NCI-H748 treated with DMSO at 0.1 percent for 48 hours (cell line): Measurements from ENCODE around the gene KL.

Experiments
- DNase-seq: peaks from one replicate; lab custom pipeline; 2025; lab: John Stamatoyannopoulos, UW

Gene KL

DNA sequence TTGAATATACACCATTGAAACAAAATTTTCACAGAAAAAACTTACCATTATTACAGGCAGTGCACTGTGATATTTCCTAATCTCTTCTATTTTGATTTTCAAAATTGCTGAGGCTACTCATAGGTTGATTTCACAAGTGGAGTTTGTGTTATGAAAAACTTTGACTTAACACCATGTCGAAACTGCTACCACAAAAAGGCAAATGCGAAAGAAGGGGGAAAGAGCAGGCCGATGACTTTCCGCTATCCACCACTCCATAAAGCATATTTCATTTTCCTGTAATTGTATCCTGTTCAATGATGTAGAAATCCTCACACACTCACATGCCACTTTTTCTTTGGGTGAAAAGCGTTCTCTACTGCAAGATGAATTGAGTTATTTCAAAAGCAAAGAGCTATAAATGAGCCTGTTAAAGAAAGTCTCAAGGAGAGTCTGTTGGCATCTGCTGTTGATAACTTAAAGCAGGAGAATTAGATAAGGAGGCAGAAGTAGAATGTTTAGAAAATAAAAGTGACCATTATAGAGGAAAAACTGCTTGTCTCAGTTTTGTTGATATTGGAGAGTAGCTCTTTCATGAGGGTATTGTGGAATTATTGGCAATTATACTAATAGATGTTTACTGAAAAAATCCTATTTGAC, 18.8 kb downstream of the KL start:
- DNase-seq = no peak

DNA sequence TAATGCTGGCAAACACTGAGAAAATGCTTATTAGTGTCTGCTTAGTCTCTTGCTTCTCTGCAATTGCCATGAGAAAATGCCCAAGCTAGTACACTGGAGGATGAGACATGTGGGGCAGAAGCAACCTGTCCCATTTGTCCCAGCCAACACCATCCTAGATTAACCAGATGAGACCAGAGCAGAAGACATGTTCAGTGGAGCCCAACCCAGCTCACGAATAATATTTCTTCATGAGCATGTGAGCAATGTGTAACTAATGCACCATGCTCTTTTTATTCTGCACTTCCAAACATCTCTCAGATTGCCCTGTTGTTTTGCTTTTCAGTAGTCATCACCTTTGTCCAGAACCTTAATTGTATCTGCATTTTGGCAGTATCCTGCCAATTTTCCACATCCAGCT, 21.4 kb downstream of the KL start:
- no peak for DNase-seq

DNA sequence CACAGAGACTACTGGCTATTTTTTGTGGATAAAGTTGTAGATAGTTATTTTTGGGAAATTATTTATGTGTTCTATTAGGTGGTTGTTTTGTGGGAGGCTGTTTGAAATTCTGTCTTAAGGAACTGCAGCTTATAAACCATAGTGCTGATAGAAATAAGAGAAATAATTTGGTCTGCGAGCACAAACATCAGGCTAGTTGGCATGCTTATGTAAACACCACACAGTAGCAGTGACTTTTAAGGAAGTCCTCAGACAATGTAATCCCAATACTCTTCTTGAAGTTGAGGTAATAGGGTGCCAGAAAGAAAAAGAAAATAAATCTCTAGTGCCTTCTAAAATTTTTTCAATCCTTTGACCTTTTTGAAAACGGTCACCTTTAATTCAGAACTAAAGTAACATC, 23.9 kb downstream of the KL start:
- no peak for DNase-seq

DNA sequence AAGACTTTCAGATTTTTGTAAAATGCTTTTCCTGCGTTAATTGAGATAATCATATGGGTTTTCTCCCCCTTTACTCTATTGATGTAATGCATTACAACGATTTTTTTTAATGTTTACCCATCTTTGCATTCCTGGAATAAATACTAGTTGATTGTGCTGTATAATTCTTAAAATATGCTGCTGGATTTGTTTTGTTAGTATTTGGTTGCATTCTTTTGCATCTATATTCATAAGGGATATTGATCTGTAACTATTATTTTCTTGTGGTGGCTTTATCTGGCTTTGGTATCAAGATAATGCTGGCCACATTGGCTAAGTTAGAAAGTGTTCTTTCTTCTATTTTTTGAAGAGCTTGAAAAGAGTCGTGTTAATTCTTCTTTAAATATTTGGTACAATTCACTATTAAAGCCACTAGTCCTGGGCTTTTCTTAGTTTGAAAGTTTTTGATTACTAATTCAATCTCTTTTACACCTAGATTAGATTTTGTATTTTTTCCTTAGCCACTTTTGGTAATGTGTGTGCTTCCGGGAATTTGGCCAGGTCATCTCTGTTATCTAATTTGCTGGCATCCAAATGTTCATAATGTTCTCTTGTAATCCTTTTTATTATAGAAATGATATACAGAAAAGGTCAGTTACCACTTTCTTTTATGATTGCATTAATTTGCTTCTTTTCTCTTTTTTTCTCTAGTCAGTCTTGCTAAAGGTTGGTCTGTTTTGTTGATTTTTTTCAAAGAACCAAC, 29.8 kb downstream of the KL start:
- no peak for DNase-seq

DNA sequence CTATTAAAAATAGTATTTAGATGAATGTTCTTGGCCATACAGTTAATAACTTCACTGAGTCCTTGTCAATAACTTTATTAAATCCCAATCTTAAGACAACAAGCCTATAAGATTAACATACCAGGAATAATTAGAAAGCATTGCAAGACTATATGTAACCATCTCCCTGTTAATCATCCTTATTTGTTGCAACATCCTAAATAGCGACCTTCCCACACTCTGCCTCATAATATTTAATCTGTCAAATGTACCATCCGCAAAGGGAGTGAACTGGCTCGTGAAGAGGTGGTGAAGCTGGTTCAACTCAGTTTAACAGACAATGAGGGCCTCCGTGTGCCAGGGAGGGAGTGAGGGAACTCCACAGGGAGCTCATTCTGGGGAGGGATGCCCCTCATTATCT, 33.9 kb downstream of the KL start:
- no peak for DNase-seq

DNA sequence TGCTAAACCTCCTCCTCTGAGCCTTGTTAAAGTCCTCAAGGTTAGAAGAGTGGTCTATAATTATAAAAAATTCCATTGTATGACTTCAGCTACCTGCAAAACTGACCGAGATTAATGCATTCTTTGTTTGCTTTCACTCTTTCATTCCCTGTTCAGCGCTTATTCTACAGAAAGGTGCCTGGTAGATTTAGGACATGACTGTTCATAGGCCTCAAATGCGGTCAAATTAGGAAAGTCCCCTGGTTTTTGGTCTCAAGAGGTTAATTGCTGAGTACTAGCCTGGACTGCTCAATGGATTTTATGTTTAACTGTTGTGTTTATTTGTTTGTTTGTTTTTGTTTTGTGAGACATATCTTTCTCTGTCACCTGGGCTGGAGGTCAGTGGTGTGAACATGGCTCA, 35.4 kb downstream of the KL start:
- DNase-seq = no peak

DNA sequence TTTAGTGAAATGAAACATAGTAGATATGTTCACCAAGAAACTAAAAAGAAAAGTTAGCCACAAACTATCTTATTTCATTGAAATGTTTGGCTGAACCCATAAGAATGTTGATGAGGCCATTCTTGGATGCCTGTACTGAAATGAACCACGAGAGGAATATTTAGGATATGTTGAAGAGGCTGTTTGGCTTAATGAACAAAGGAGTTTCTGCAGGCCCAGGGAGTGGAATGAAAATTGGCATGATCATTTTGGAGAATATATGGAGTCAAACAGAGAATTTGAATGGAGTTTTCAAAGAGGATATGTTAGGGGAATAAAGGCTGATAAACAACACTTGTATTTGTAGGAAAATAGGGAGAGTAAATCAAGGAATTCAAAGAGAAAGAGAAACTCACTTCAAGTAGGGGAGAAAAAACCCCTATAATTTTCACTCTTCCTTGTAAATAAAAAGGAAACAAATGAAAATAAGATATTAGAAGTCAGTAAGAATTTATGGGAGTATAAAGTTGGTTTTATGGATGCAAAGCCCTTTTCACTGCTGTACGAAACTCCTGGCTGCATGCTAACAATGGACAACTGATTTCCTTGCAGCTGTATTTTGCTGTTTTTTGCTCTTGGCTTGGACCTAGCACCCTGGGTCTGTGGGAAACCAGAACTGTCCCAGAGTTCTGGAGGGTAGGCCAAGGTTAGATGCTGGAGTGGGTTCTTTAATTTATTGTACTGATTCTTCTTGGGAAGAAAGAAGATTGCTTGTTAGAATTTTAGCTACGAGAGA, 36.5 kb downstream of the KL start:
- no peak for DNase-seq

DNA sequence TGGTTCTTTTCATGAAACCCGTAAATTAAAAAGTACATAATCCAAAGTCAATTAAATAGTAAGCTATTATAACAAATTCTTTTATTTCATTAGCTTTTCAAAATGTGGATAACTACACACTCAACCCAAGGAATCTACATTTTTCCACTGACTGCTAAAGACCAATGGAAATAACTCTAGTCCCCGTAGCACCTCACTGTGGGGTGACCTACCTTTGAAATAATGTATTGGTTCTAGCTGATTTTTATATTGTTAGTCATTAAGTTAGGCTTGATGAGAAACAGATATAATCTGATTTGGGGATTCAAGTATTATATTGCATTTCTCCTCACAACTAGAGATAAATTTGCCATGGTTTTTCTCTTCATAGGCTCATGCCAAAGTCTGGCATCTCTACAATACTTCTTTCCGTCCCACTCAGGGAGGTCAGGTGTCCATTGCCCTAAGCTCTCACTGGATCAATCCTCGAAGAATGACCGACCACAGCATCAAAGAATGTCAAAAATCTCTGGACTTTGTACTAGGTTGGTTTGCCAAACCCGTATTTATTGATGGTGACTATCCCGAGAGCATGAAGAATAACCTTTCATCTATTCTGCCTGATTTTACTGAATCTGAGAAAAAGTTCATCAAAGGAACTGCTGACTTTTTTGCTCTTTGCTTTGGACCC, 37.3 kb downstream of the KL start:
- DNase-seq = no peak

DNA sequence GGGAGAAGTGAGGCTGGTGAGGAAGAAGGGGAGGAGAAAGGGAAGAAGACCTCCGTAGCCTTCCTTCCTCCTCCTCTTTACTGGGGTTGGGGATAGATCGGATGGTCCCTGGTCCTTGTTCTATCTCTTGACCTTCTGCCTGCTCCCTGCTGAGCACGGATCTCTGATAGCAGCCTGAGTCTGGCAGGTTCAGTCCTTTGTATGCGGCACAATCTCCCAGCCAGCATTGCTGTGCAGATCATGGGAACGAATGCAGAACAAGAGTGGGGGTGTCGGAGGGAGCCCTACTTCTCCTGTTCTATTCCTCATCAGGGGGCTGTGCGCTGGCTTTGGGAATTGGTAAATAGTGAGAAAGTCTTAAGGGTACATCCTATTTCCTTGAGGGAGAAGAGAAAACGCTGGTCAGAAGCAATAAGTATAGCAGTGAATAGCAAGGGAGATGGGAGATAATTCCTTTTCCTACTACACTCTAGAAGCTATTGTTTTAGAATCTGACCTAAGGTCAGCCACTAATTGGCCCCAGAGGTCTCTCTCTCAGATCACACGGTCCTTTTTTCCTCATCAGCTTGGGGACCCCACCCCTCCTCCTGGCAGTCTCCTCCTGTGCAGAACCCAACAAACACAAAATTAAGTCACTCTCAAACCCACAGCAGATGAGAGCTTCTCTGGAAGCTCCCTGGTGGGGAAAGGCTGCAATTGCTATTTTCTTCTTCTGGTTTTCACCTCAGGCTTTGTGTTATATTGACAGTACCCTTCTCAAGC, 41.0 kb downstream of the KL start:
- peak; percentile 35 for DNase-seq

DNA sequence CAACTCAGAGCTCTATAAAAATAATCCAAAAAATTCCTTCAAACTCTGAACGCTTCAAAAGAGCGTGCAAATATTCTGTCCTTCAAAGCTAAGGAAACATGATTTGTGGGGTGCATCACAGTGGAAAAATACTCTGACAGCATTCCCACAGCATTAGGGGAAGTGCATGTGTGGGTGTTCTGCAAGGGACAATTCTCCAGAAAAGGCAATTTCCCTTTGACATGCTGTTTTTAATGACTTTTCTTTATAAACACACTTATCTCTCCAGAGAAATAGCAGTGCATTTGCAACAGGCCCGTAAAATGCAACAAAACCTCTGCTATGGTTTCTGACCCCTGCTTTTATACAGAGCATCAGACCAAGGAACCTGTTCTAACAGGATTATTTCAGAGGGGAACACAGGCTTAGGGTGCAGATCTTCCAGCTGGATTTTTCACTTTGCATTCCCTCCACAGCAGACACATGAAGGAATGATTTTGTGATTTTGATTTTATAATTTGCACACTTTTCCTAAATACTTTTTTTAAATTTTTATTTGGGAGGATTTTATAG, 42.6 kb downstream of the KL start:
- no peak for DNase-seq

DNA sequence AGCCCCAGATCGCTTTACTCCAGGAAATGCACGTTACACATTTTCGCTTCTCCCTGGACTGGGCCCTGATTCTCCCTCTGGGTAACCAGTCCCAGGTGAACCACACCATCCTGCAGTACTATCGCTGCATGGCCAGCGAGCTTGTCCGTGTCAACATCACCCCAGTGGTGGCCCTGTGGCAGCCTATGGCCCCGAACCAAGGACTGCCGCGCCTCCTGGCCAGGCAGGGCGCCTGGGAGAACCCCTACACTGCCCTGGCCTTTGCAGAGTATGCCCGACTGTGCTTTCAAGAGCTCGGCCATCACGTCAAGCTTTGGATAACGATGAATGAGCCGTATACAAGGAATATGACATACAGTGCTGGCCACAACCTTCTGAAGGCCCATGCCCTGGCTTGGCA, 44.6 kb downstream of the KL start:
- DNase-seq = no peak

DNA sequence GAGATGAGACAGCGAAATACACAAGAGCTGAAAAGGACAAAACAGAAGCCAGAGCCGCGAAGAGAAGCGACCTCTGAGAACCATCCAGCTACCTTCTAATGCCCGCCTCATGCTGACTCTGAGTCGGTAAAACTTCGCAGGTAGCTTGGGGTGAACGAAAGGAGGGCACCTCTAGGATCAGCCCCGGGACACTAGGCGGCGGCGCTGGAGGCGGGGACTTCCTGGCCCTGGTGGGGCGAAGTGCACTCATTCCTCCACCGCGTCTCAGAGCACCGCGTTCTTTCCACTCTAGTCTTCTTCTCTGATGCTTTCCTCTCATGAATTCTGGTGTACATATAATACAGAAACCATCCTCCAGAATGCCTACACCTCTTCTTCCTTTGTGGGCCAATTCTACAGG, 50.1 kb downstream of the KL start:
- no peak for DNase-seq

DNA sequence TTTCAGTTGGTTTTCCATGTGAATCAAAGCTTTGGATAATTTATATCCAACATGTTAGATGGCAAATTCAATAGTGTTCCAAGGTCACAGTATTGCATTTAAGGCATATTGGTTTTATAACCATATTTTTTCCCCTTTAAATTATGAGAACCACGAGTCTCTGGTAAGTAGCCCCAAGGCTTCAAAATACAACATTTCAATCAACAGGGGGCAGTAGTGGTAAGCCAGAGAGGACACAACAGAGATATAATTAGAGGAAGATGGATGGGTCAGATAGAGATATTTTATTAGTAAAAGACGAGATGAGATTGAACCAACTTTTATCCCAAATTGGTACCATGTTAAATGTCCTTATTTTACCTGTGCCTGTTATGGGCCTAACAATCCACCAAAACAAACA, 53.1 kb downstream of the KL start:
- DNase-seq = no peak

DNA sequence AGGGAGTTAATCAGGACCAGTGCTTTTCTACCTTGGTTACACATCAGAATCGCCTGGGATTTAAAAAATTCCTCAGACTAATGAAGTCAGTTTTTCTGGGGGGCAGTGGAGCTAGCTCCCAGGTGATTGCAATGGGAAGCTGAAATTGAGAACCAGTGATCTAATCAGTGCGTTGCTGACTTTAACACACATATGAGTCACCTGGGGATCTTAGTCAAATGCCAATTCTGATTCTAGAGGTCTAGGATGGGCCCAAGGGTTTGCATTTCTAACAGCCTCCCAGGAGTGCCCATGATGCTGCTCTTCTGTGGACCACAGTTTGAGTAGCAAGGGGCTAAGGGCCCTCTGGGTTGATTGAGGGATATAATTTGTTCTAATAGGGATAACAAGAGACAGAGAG, 54.5 kb downstream of the KL start:
- no peak for DNase-seq

DNA sequence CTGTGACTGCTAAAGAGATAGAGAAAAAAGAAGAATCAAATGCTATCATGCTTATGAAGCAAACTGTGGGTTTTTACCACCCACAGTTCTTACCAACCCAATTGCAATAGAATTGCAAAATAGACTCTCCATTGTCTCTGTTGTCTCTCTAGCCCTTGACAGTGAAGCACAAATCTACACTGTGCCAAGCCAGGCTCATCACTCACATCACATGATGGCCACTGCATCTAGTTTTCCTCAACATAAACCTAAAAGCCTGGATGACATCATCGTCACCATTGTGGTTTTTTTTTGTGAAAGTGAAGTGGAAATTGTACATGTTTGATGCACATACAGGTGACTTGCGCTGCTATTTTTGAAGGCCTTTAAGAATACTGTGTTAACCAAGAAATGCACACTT, 56.1 kb downstream of the KL start:
- DNase-seq = peak; percentile 13

DNA sequence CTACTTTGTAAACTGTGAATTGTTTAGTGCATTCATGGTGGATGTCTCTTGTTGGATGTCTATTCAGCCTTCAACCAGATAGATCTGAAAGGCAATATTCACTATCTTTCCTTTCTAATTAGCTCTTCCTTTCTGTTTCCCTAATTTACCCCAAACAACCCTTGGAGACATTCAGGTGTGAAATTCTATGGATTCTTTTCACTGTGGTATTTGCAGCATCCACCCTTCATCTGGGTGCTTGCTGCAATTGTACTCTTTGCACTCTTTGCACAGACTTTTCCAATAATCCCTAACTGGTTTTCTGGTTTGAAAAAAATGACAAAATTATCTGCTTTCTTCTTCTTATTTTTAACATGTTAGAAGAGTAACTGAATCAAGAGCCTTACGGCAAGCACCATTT, 56.5 kb downstream of the KL start:
- no peak for DNase-seq

DNA sequence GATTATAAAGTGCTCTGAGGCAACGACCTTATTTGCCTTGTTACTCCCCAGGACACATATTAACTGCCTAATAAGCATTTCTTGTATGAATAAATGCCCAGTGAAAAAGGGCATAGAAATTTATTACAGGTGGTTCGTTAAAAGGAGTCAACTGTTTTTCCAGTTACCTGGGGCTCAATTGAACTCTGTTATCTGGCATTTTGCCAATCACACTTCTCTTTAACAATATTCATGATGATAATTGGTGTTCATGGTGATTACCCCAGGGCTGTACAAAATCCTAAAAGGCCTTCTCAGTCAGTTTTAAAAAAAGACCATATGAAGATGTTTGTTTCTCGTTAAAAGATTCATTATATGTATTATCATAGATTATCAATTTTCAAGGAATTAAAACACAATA, 57.1 kb downstream of the KL start:
- peak; percentile 99 for DNase-seq

DNA sequence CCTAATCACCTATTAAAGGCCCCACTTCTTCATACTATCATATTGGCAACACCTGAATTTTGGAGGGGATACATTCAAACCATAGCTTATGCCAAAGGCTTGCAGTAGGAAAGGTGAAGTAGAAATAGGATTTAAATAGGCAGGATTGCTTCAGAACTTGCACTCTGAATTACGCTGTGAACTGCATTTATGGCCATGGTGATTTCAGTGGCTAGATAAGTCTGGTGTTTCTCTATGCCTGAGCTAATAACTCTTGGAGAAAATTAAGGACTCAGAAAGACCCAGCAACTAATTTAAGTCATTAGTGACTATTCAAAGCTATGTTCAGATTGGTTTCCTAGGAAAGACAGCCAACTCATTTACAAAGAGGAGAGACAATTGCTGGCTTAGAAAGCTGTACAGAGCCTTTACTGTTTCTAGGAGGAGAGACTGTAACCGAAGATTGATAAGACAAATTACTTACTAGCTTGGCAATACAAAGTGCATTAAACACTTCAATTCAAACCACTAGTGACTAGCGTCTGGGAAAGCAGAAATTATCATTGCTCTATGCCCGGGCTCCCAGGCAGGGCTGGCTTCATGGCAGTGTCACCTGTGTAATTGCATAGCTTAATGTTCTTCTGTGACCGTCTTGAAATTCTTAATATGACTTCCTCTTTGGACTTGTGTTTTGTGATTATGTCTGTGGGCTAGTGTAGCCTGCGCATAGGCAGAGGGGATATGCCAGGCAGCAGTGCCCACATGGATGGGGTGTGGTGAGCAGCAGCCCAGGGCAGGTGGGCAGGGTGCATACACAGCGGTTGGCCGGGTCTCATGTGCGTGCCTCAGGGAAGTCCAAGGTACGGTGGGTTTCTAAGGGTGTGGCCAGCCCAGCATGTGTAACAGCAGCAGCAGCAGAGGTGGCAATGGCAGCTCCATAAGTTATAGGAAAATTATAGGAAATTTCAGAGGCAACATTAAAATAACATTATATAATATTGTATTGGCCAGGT, 60.1 kb downstream of the KL start:
- DNase-seq = no peak

DNA sequence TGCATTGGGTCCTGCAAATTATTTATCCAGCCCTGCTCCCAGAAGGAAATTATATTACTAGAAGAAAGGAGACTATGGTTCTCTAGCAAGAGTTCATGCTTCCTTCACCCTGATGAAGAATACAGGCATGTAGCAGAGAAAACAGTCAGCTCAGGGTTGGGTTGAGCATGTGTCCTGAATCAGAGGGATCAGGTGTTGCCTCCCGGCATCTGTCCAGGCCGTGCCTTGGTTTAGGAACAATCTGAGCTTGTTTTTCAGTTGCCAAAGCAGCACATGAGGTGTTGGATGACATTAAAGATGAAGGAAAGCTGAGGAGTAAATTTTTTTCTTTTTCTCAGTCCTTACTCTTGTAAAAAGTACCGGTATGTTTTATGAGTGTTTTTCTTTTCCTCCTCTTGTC, 62.0 kb downstream of the KL start:
- no peak for DNase-seq

DNA sequence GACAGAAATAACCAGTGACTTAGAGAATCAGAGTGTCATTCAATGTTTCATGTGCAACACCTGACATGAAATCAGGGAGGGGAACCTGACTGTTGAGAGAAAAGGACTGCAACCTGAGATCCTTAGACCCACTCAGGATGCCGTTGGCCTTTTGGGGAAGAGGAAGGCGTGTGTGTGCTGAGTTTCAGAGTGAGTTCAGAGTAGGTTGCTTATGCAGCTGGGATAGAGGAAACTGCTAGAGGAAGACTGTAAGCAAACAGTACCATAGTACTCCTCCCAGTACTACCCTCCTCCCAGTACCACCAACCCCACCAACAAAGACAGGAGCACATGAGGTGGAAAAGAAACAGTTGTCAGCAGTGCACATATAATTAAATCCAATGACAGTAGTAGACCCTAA, 63.7 kb downstream of the KL start:
- no peak for DNase-seq
